Measurements from ENCODE around the gene FRMD8. TPM values are rescaled to one million over a fixed set of nuclear protein-coding genes. Genes with fewer than 3 reads are reported as not detected.

FRMD8 gene
- total RNA-seq, 6 donors from 2014 or later, result 31.4 to 77.5 (median 45.8) TPM

GRCh38 chr11:65384301-65384889 lies 2.0 kb upstream of the FRMD8 start:
- DNase-seq, result no peak
- Histone ChIP-seq H3K27ac (peak overlapping the region; percentile 93 to 99 (median 98)), H3K9me3 (no peaks in the 10 kb centered on the region), H3K4me1 (peaks cover 76 to 95% (median 82%) of the 10 kb centered on the region in 4 donors), H3K27me3 (no peaks in the 10 kb centered on the region), H3K36me3 (peaks cover 0 to 10% (median 0%) of the 10 kb centered on the region in 4 donors), H3K4me3 (no peak overlapping the region)
- WGBS, 2 donors, result 55 to 70% methylated on average over 8 of the region's 8 CpGs
- TF ChIP-seq CTCF (IDR thresholded peaks at IDR 0.05) (no peak), POLR2AphosphoS5 (IDR thresholded peaks at IDR 0.05) (no peak), EP300 (IDR thresholded peaks at IDR 0.05) (no peak), POLR2A (IDR thresholded peaks at IDR 0.05) (no peak)
- ATAC-seq (ENCODE audit: low FRiP score in 2 of 2), result no peak

- DNase-seq (no peak), ATAC-seq (ENCODE audit: low FRiP score in 2 of 2) (no peak)
- 93% methylated on average over 4 of the region's 4 CpGs; no CpG with 5 or more reads in 1 of the 2 donors for WGBS, 2 donors
- H3K4me3 ChIP-seq, result peak overlapping the region in 1 of 4 donors; percentile 82
- TF ChIP-seq POLR2A (IDR thresholded peaks at IDR 0.05) (no peak), POLR2AphosphoS5 (IDR thresholded peaks at IDR 0.05) (no peak), CTCF (IDR thresholded peaks at IDR 0.05) (no peak), EP300 (IDR thresholded peaks at IDR 0.05) (no peak)
- H3K36me3 ChIP-seq, result peaks cover 0 to 37% (median 16%) of the 10 kb centered on the region in 4 donors
- no peaks in the 10 kb centered on the region for H3K9me3 ChIP-seq
- peaks cover 75 to 88% (median 76%) of the 10 kb centered on the region in 4 donors for H3K4me1 ChIP-seq
- H3K27ac ChIP-seq, result peak overlapping the region; percentile 8 to 98 (median 66)
- no peaks in the 10 kb centered on the region for H3K27me3 ChIP-seq
Measured at GRCh38 chr11:65388731-65389130, 2.3 kb downstream of the FRMD8 start.

- peaks cover 0 to 44% (median 23%) of the 10 kb centered on the region in 4 donors for H3K36me3 ChIP-seq
- peaks cover 68 to 81% (median 69%) of the 10 kb centered on the region in 4 donors for H3K4me1 ChIP-seq
- H3K4me3 ChIP-seq, result peak overlapping the region in 1 of 4 donors; percentile 26
- peak overlapping the region; percentile 75 to 98 (median 88) for H3K27ac ChIP-seq
- WGBS, 2 donors, result 83 to 88% methylated on average over 1 to 19 of the region's 20 CpGs
- DNase-seq (peak in 1 of 2 donors; percentile 75), ATAC-seq (ENCODE audit: low FRiP score in 2 of 2) (no peak)
- TF ChIP-seq POLR2AphosphoS5 (IDR thresholded peaks at IDR 0.05) (peak in 1 of 2 donors; percentile 17), POLR2A (IDR thresholded peaks at IDR 0.05) (no peak), CTCF (IDR thresholded peaks at IDR 0.05) (no peak), EP300 (IDR thresholded peaks at IDR 0.05) (no peak)
- no peaks in the 10 kb centered on the region for H3K27me3 ChIP-seq
- no peaks in the 10 kb centered on the region for H3K9me3 ChIP-seq
Measured at GRCh38 chr11:65389294-65389980, 3.0 kb downstream of the FRMD8 start.

- DNase-seq (peak in 1 of 2 donors; percentile 48), ATAC-seq (ENCODE audit: low FRiP score in 2 of 2) (no peak)
- Histone ChIP-seq H3K4me1 (peaks cover 59 to 72% (median 61%) of the 10 kb centered on the region in 4 donors), H3K9me3 (no peaks in the 10 kb centered on the region), H3K27me3 (no peaks in the 10 kb centered on the region), H3K27ac (peak overlapping the region; percentile 75 to 98 (median 88)), H3K4me3 (peak overlapping the region in 2 of 4 donors; percentile 16 to 26), H3K36me3 (peaks cover 0 to 53% (median 30%) of the 10 kb centered on the region in 4 donors)
- peak in 1 of 2 donors; percentile 11 for TF ChIP-seq POLR2AphosphoS5 (IDR thresholded peaks at IDR 0.05)
- TF ChIP-seq CTCF (IDR thresholded peaks at IDR 0.05), result no peak
- no peak for TF ChIP-seq EP300 (IDR thresholded peaks at IDR 0.05)
- no peak for TF ChIP-seq POLR2A (IDR thresholded peaks at IDR 0.05)
- WGBS, 2 donors, result 51 to 62% methylated on average over 16 to 21 of the region's 21 CpGs
Measured at GRCh38 chr11:65390099-65390941, 3.9 kb downstream of the FRMD8 start.
